ENCODE data around the gene KLHL29. TPM values are rescaled to one million over a fixed set of nuclear protein-coding genes. Genes with fewer than 3 reads are reported as not detected.

KLHL29 gene
- total RNA-seq, 1 donor from 2014 or later: 5.0 TPM

DNA sequence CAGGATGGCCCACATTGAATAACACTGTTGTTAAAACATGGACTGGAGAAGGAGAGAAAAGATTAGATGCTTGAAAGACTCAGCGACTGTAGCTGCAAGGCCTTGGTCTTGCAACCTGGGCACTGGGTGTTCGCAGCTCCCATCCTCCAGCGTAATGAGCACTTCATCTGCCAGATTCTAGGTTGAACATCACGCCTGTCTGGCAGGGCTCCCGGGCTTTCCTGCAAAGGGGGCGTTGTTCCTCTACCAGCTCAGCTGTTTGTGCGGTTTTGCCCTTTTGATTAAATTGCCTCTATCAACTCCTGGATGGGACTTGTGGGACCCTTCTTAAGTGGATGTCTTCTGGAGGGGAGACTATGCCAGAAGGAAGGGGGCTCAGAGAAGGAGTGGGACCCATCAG, 215.4 kb downstream of the KLHL29 start:
- TF ChIP-seq, protein P1, sequence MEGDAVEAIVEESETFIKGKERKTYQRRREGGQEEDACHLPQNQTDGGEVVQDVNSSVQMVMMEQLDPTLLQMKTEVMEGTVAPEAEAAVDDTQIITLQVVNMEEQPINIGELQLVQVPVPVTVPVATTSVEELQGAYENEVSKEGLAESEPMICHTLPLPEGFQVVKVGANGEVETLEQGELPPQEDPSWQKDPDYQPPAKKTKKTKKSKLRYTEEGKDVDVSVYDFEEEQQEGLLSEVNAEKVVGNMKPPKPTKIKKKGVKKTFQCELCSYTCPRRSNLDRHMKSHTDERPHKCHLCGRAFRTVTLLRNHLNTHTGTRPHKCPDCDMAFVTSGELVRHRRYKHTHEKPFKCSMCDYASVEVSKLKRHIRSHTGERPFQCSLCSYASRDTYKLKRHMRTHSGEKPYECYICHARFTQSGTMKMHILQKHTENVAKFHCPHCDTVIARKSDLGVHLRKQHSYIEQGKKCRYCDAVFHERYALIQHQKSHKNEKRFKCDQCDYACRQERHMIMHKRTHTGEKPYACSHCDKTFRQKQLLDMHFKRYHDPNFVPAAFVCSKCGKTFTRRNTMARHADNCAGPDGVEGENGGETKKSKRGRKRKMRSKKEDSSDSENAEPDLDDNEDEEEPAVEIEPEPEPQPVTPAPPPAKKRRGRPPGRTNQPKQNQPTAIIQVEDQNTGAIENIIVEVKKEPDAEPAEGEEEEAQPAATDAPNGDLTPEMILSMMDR (IDR thresholded peaks at IDR 0.05): no peak
- Mint-ChIP-seq H3K36me3 (ENCODE audit: unreplicated experiment) (no peaks in the 10 kb centered on the region), H3K9me3 (ENCODE audit: unreplicated experiment) (no peaks in the 10 kb centered on the region), H3K27me3 (ENCODE audit: unreplicated experiment) (no peaks in the 10 kb centered on the region), H3K4me3 (ENCODE audit: unreplicated experiment) (no peak overlapping the region), H3K27ac (ENCODE audit: unreplicated experiment) (no peak overlapping the region), H3K4me1 (ENCODE audit: unreplicated experiment) (peaks cover 24% of the 10 kb centered on the region)
- no peak for DNase-seq (ENCODE audit: extremely low spot score, unreplicated experiment)

DNA sequence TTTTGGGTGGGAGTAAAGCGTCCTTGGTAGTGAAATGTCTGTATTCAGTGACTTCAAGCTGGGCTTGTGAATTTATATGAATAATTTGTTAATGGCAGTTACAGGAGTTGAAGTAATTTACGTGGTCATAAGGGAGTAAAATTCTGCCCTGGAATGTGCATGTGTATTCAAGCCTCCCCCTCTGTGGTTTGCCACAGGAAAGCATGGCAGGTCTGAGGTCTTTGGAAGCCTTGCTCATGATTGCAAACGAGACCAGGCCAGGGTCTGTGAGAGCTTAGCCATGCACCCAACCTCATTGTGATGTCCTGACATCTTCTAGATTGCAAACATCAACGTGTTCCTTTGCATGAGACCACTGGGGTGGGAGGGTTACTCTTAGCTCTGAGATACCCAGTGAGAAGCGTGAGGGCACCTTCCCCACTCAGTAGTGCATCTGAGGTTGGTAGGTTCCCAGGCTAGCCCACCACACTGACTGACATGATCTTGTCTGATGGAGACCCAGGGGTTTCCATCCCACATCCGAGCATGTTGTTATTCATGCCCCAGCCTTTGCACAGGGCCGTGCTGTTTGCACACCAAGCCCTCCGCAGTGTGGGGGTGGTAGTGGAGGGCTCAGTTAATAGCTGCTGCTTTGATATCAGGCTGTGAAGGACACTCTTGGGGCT, 216.5 kb downstream of the KLHL29 start:
- Mint-ChIP-seq H3K27me3 (ENCODE audit: unreplicated experiment) (no peaks in the 10 kb centered on the region), H3K4me3 (ENCODE audit: unreplicated experiment) (no peak overlapping the region), H3K9me3 (ENCODE audit: unreplicated experiment) (no peaks in the 10 kb centered on the region), H3K27ac (ENCODE audit: unreplicated experiment) (no peak overlapping the region), H3K4me1 (ENCODE audit: unreplicated experiment) (peaks cover 16% of the 10 kb centered on the region), H3K36me3 (ENCODE audit: unreplicated experiment) (no peaks in the 10 kb centered on the region)
- no peak for DNase-seq (ENCODE audit: extremely low spot score, unreplicated experiment)
- TF ChIP-seq, protein P1 (IDR thresholded peaks at IDR 0.05): no peak

DNA sequence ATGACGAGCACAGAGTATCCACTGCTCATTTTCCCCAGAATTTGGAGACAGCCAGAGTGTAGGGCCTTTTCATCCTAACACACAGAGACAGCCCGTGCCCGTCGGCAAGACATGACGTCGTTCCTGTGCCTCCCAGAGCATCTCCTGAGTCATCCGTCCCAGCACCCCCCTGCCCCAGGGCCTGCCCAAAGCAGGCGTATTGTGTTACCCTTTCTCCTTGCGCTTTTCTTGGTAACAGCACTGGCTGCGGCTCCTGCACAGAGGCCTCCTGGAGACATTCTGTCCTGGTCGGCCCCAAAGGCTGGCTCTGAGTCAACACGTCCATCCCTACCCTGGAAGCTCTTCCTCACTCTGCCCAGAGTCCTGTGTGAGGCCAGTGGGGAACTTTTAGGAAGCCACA, 217.1 kb downstream of the KLHL29 start:
- Mint-ChIP-seq H3K4me1 (ENCODE audit: unreplicated experiment) (peaks cover 11% of the 10 kb centered on the region), H3K36me3 (ENCODE audit: unreplicated experiment) (no peaks in the 10 kb centered on the region), H3K27me3 (ENCODE audit: unreplicated experiment) (no peaks in the 10 kb centered on the region), H3K27ac (ENCODE audit: unreplicated experiment) (peak overlapping the region; percentile 71), H3K4me3 (ENCODE audit: unreplicated experiment) (peak overlapping the region; percentile 26), H3K9me3 (ENCODE audit: unreplicated experiment) (no peaks in the 10 kb centered on the region)
- TF ChIP-seq, protein P1 (IDR thresholded peaks at IDR 0.05): no peak
- peak; percentile 90 for DNase-seq (ENCODE audit: extremely low spot score, unreplicated experiment)

DNA sequence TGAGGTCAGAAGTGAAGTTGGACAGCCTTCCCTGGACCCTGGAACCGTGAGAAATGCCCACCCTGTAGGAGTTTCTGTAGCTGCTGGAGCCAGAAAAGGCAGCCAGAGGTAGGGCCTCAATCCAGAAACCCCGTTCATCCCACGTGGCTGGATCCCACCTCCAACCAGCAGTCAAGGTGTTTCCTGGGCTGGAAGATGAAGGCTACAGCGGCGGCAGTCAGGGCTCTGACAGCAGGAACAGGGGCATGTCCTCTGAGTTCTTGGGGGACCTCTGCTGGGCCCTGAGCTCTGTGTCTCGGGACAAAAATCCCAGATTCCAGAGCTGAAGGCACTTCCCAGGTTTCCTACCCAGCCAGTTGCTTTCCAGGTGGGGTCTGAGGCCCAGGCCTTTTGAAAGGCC, 218.2 kb downstream of the KLHL29 start:
- TF ChIP-seq, protein P1 (IDR thresholded peaks at IDR 0.05): no peak
- H3K27me3 Mint-ChIP-seq (ENCODE audit: unreplicated experiment): peaks cover under 1% of the 10 kb centered on the region

GRCh38 chr2:23603581-23603980, 218.6 kb downstream of the KLHL29 start:
- Mint-ChIP-seq H3K27ac (ENCODE audit: unreplicated experiment) (no peak overlapping the region), H3K4me3 (ENCODE audit: unreplicated experiment) (no peak overlapping the region), H3K4me1 (ENCODE audit: unreplicated experiment) (peaks cover 11% of the 10 kb centered on the region), H3K9me3 (ENCODE audit: unreplicated experiment) (no peaks in the 10 kb centered on the region), H3K27me3 (ENCODE audit: unreplicated experiment) (peaks cover 2% of the 10 kb centered on the region), H3K36me3 (ENCODE audit: unreplicated experiment) (no peaks in the 10 kb centered on the region)
- TF ChIP-seq, protein P1 (IDR thresholded peaks at IDR 0.05): no peak
- DNase-seq (ENCODE audit: extremely low spot score, unreplicated experiment): no peak

More for the DNA sequence above, 218.2 kb downstream of the KLHL29 start:
- Mint-ChIP-seq H3K27ac (ENCODE audit: unreplicated experiment) (no peak overlapping the region), H3K4me1 (ENCODE audit: unreplicated experiment) (peaks cover 11% of the 10 kb centered on the region), H3K4me3 (ENCODE audit: unreplicated experiment) (no peak overlapping the region), H3K36me3 (ENCODE audit: unreplicated experiment) (no peaks in the 10 kb centered on the region), H3K9me3 (ENCODE audit: unreplicated experiment) (no peaks in the 10 kb centered on the region)
- DNase-seq (ENCODE audit: extremely low spot score, unreplicated experiment): no peak
